K562 treated with DMSO at 1 percent for 24 hours (cell line): ENCODE results near the gene PSMA8. TPM values are rescaled to one million over a fixed set of nuclear protein-coding genes. Genes with fewer than 3 reads are reported as not detected.

Source experiments
- total RNA-seq: library from RNA; unstranded; fragments of 300-600 nt; gene quantifications from 2 replicates; pipeline ENCODE4 v1.2.3, GENCODE V29; 2022; ENCODE audit warnings: low read depth; ENCODE audit not compliant: insufficient read depth

PSMA8 gene
- not detected in 2 replicates for total RNA-seq

GRCh38 chr18:26133652-26134051, at the start of gene PSMA8:
PSMA8 (plus strand) TSS chr18:26133869; CDS start chr18:26133966, 97 bp downstream.

GRCh38 chr18:26090130-26091046, 43.3 kb upstream of the PSMA8 start, which contains the start of gene SS18:
SS18 (minus strand) TSS chr18:26090613; CDS start chr18:26090569, 44 bp downstream.

GRCh38 chr18:26226229-26227050, 92.8 kb downstream of the PSMA8 start, which contains the start of gene TAF4B:
TAF4B (plus strand) TSS chr18:26226445; CDS start chr18:26226934, 489 bp downstream.

Other genes with a start within 250 kb of the PSMA8 start
- 56.6 and 56.9 TPM in 2 replicates for gene SS18, start 43.3 kb upstream of the PSMA8 start, total RNA-seq
- 5.8 and 6.2 TPM in 2 replicates for gene TAF4B, start 92.6 kb downstream of the PSMA8 start, total RNA-seq